HG03139 (cell line): ENCODE measurements around the gene MLLT1.

ENCODE experiments used
- ATAC-seq: cut with Tn5 transposase; IDR thresholded peaks from one replicate; pipeline ENCODE4 v1.9.1; 2021; ENCODE audit not compliant: unreplicated experiment

The MLLT1 gene

GRCh38 chr19:6212403-6213265, 67.1 kb downstream of the MLLT1 start:
- ATAC-seq = no peak

GRCh38 chr19:6211632-6212402, 68.0 kb downstream of the MLLT1 start:
- ATAC-seq = no peak

GRCh38 chr19:6210721-6211600, 68.8 kb downstream of the MLLT1 start:
- no peak for ATAC-seq

- no peak for ATAC-seq
Measured at GRCh38 chr19:6210091-6210490, 69.7 kb downstream of the MLLT1 start.

- no peak for ATAC-seq
Measured at GRCh38 chr19:6209680-6210079, 70.1 kb downstream of the MLLT1 start.

- ATAC-seq = no peak
Measured at GRCh38 chr19:6209233-6209632, 70.5 kb downstream of the MLLT1 start.

DNA sequence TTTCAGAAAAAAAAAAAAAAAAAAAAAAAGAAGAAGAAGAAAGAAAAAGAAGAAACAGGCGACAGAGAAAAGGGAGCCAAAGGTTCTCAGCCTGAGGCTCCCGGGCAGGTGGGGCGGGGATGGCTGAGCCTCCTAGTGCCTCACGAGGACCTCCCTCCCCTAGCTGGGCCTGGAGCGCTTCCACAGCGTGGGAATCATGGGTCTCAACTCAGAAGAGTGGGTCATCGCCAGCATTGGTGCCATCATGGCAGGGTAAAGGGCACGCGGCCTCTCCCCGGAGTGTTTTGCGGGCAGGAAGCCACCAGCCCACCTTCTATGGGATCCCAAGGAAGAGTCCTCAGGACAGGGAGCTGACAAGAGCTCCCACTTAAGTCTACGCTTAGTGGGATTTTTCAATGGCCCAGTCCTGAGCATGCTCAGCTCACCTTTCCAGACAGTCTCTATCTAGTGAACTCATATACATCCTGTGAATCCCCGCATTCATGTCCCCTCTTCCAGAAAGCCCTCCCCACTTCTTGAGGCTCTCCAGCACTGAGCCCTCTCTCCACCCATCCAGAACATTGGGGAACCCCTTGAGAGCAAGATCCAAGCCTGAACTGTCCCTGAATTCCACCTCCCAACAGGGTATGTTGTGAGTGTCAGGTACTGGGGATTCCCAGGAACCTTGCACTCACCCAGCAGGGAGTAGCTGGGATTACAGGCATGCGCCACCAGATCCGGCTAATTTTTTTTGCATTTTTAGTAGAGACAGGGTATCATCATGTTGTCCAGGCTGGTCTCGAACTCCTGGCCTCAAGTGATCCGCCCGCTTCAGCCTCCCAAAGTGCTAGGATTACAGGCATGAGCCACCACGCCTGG, 74.7 kb downstream of the MLLT1 start:
- ATAC-seq = no peak

DNA sequence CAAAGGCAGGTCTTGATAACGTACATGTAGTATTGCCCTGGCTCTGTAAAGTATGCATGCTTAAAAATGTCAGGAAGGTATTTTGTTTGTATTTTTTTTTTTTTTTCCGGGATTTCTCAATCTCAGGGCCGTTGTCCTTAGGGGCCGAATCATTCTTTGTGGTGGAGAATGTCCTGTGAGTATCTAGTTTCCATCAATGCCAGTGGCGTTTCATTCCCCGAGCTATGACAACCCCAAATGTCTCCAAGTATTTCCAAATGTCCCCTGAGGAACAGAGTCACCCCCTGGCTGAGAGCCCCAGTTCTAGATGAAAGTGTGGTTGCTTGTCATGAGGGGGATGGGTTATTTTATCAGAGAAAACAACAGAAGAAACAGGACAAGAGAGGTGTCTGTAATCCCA, 75.6 kb downstream of the MLLT1 start:
- no peak for ATAC-seq

DNA sequence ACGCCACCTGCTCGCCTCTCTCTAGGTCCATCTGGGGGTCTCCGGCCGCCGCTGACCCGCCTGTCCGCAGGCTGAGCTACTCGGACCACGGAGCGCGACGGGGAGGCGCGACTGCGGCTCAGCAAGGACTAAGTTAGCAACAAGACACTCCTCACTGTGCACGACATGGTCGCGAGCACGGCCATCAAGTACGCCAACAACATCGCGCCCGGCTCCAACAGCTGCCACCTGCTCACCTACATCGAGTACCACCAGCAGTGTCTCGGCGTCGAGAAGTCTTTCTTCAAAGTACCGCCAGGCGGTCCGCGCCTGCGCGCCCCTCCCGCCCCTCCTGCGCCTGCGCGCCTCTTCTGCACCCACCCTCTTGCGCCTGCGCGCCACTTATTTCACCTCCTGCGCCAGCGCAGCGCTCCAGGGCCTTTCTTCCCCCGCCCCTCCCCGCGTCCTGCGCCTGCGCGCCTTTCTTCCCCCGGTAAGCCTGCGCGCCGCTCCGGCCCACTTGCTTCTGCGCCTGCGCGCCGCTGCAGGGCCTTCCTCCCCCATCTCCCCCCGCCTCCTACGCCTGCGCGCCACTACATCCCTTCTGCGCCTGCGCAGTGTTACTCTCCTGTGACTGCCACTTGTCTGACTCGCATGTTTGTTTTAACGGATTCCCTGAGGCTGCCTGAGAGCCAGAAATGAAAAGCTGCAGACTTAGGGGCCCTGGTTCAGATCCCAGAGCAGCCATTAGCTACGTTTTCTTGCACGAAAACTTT, 80.4 kb downstream of the MLLT1 start:
- peak; percentile 67 for ATAC-seq

DNA sequence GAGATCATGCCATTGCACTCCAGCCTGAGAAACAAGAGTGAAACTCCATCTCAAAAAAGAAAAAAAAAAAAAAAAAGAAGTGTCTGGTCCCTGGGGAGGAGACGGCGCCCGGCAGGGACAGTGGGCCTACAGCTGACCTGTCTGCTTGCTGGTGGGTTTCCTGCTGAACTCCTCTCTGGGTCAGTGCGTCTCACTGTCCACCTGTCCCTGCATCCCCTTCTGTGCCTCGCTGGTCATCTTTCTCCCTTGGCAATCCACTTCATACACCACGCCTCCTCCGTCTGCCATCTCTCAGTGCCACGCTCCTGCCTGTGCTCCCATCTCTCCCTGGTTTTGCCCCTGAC, 80.9 kb downstream of the MLLT1 start:
- peak; percentile 10 for ATAC-seq

GRCh38 chr19:6196361-6196760, 83.4 kb downstream of the MLLT1 start:
- ATAC-seq = no peak

GRCh38 chr19:6188811-6189210, 91.0 kb downstream of the MLLT1 start:
- no peak for ATAC-seq

DNA sequence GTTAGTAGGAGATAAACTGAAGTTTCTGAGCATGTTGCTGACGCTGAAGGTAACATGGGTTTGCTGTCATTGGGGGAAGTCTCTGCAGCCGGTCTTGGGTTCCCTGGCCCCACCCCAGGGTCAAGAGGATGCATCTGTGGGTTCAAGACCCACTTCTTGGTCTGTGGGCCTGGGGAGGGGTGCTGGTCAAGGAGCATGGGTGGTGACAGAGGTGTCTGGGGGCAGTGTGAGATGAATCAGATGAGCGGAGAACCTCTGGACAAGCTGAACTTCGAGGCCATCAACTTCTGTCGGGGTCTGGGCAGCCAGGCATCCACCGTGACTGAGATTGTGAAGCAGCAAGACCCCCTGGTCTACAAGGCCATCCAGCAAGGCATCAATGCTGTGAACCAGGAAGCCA, 92.4 kb downstream of the MLLT1 start:
- ATAC-seq = no peak

GRCh38 chr19:6185835-6186834, 93.6 kb downstream of the MLLT1 start:
- no peak for ATAC-seq

DNA sequence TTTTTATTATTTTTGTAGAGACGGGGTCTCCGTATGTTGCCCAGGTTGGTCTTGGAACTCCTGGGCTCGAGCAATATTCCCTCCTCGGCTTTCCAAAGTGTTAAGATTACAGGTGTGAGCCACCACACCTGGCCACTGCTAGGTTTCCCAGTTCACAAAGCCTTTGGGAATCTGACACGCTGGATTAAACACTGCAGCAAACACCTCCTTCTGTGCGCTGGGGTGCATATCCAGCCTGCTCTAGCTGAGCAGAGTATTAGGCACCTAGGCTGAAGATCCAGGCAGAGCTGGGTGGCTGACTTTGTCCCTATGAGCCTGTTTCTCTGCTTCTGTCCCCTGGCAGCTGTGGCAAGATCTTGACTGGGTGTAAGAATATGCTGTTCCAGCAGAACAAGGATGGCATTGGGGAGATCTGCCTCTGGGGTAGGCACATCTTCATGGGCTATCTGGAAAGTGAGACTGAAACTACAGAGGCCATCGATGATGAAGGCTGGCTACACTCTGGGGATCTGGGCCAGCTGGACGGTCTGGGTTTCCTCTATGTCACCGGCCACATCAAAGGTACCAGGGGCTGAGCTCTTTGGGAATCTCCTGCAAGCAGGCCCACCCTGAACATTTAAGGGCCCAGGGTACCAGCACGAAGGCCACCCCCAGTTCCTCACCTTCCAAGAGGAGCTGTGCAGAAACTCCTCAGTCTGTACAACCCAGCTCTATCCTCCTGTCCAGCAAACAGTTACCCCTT, 94.5 kb downstream of the MLLT1 start:
- no peak for ATAC-seq

- ATAC-seq = no peak
Measured at GRCh38 chr19:6181119-6181518, 98.7 kb downstream of the MLLT1 start.

DNA sequence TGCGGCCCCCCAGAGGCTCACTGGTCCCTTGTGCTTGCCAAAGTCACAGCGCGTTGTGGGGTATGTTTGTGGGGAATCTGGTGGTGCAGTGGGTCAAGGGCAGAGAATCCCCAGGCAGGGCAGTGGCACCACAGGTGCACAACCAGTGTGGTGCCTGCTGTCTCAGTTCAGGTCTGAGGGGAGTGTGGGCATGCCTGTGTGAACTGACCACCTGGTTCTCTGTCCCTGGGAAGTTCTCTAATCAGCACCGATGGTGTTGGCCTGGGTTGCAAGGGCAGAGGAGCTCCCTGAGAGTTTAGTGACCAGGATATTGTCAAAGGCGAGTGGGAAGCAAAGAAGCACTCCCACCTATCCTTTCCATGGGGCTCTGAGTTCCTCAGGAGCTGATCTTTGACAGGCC, 106.6 kb downstream of the MLLT1 start:
- ATAC-seq = no peak
